Activated naive CD8-positive, alpha-beta T cell treated with anti-CD3 and anti-CD28 coated beads for 36 hours (primary cell): ENCODE measurements around the gene ZNF860. TPM values are rescaled to one million over a fixed set of nuclear protein-coding genes. Genes with fewer than 3 reads are reported as not detected.
"Not testable (repeated sequence)": the region's sequence is repeated elsewhere in the genome, so short reads cannot be mapped to it uniquely, and the experiment has no call there.

Experiments
- DNase-seq: peaks from one replicate; pipeline ENCODE4 v3.0.0; 2021
- H3K27ac Mint-ChIP-seq: one replicate; pipeline ENCODE4 v1.8.0; 2022; ENCODE audit warnings: mild to moderate bottlenecking, moderate library complexity, mixed read lengths
- H3K27me3 Mint-ChIP-seq: one replicate; pipeline ENCODE4 v1.8.0; 2022; ENCODE audit warnings: mild to moderate bottlenecking, mixed read lengths
- H3K36me3 Mint-ChIP-seq: one replicate; pipeline ENCODE4 v1.8.0; 2021; ENCODE audit warnings: mild to moderate bottlenecking, mixed read lengths
- H3K4me1 Mint-ChIP-seq: one replicate; pipeline ENCODE4 v1.8.0; 2021; ENCODE audit warnings: mixed read lengths
- H3K4me3 Mint-ChIP-seq: one replicate; pipeline ENCODE4 v1.8.0; 2022; ENCODE audit warnings: mild to moderate bottlenecking, moderate library complexity, mixed read lengths
- H3K9me3 Mint-ChIP-seq: one replicate; pipeline ENCODE4 v1.8.0; 2022; ENCODE audit warnings: mixed read lengths
- total RNA-seq, 2 experiments: library from RNA; stranded (reverse); gene quantifications; one replicate each; pipeline ENCODE4 v1.2.3, GENCODE V29; 2021

The ZNF860 gene
- total RNA-seq, 2 experiments from 2014 or later = 0.34 to 0.37 TPM

DNA sequence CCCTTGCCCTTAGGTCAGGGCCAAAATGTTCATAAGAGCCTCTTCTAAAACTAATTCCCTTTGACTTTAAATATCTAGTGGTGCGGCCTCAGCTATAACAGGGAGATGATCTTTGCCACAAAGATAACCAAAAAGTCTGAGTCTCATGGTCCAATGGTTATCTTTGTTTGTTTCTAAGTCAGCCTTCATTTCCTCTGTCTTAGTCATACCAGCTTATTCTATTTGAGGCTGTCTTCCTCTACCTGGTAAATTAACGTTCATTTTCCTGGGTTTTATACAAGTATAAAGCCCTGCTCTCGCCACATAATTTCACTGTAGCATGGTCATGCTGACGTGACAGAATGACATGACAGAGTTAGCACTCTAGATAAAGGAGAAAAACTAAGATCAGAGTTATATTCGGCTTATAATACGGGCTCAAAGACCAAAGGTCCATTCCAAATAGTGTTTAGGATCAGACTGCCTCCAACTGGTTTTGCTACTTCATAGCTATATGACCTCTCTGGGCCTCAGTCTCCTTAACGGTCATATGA, 18.4 kb downstream of the ZNF860 start:
- H3K36me3 Mint-ChIP-seq = no peaks in the 10 kb centered on the region
- H3K4me3 Mint-ChIP-seq = no peak overlapping the region
- peaks cover 2% of the 10 kb centered on the region for H3K9me3 Mint-ChIP-seq
- DNase-seq = no peak
- H3K27me3 Mint-ChIP-seq = peaks cover 21% of the 10 kb centered on the region
- H3K27ac Mint-ChIP-seq = no peak overlapping the region
- peaks cover 6% of the 10 kb centered on the region for H3K4me1 Mint-ChIP-seq

DNA sequence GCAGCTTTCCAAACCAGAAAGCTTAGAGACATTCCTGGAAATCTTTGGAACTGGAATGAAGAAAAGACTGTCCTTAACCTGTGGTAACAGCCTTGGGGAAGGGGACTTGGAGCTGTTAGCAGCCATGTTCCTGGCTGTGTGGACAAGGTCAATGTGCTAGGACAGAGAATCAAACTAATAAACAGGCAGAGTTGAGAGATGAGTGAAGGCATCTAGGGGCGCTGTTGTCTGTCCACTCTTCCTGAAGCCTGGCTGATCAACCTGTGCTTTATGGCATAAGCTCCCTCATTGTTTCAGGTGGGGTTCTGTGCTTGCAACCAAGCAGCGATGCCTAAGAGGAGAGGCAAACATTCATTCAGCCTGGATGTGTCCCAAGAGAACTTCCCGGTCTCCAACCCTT, 19.3 kb downstream of the ZNF860 start:
- Mint-ChIP-seq H3K27ac (no peak overlapping the region), H3K4me1 (peaks cover 6% of the 10 kb centered on the region), H3K27me3 (peaks cover 21% of the 10 kb centered on the region), H3K36me3 (no peaks in the 10 kb centered on the region), H3K9me3 (peaks cover 1% of the 10 kb centered on the region), H3K4me3 (no peak overlapping the region)
- DNase-seq = no peak

DNA sequence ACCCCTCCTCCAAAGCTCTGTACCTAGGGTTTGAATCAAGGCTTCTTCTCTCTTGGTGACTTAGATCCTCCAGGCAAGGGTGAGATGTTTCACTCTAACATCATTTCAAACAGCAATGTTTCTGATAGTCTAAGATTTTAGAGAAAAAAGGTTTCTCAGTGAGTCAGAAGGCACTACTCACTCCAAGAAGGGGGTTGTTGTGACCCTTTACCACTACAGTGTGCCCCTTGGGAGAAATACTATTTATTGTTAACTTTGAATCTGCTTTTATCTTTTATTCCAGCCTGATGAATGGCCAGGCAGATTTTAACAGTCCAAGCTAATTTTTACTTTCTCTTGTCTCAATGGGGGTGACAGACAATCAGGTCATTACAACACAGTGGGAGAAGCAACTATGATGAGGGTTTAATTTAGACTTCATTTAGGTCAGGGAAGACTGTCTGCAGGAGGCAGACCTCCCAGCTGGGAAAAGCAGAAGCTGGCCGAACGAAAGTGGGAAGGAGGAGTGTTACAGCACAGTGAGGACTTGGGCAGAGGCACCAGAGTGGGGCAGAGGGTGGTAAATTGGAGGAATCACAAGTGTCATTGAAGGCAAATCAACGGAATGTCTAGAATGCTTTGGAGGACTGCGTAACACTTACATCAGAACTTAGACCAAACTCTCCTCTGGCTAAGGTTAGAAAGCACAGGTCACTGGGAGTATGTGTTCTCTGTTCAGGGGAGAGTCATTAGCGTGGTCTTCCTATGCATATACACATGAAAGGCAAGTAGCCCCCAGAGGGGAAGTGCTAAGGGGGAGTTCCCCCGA, 21.2 kb downstream of the ZNF860 start:
- H3K36me3 Mint-ChIP-seq = no peaks in the 10 kb centered on the region
- no peak for DNase-seq
- no peaks in the 10 kb centered on the region for H3K9me3 Mint-ChIP-seq
- peaks cover 25% of the 10 kb centered on the region for H3K27me3 Mint-ChIP-seq
- H3K27ac Mint-ChIP-seq = no peak overlapping the region
- H3K4me1 Mint-ChIP-seq = peaks cover 4% of the 10 kb centered on the region
- no peak overlapping the region for H3K4me3 Mint-ChIP-seq

DNA sequence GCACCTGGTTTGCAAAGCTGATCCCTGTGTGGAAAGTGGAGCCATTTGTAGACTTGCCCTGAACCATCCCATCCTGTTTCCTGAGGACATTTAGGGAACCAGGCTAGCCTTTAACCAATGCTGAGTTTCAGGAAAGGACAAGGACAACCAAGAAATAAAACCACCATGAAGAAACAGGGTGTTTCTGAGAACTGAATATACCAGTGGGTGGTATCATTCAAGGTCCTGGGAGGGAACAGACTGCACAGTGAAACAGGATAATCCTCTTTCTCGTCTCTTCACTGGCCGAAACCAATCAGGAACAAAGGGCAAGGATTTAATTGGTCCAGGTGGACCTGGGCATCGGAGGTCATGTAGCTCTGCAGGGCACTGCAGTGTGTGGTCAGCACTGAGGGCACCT, 21.8 kb downstream of the ZNF860 start:
- H3K4me3 Mint-ChIP-seq = no peak overlapping the region
- H3K9me3 Mint-ChIP-seq = no peaks in the 10 kb centered on the region
- peaks cover 4% of the 10 kb centered on the region for H3K4me1 Mint-ChIP-seq
- DNase-seq = no peak
- H3K36me3 Mint-ChIP-seq = no peaks in the 10 kb centered on the region
- H3K27ac Mint-ChIP-seq = no peak overlapping the region
- peaks cover 24% of the 10 kb centered on the region for H3K27me3 Mint-ChIP-seq

DNA sequence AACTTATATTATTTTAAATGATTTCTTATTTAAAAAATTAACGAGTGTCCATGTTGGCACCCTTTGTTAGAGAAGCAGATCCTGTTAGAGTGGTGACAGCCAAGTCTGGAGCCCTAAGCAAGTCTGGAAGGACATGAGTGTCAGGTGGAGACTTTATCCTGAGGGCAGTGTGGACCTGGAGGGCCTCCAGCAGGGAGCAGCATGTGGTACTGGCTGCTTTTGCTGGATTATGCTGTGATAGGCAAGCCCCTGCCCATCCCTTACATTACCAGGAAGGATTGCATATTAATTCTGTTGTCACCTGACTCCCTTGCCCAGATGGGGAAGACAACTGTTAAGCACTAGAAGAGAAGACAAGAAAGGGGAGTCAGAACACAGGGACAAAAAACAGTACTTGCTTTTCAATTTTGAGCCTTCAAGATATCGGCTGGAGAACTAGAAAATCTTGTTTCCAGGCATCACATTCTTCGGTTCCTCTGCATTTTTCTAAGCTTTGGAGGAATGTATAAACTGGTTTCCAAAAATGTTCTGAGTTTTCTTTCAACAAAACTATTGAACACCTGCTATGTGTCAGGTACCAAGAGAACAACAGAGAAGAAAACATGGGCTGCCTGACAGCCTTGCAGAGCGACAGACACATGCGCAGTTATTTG, 22.7 kb downstream of the ZNF860 start:
- Mint-ChIP-seq H3K36me3 (no peaks in the 10 kb centered on the region), H3K9me3 (no peaks in the 10 kb centered on the region), H3K27me3 (peaks cover 21% of the 10 kb centered on the region), H3K4me3 (no peak overlapping the region), H3K27ac (no peak overlapping the region), H3K4me1 (peaks cover 4% of the 10 kb centered on the region)
- no peak for DNase-seq

DNA sequence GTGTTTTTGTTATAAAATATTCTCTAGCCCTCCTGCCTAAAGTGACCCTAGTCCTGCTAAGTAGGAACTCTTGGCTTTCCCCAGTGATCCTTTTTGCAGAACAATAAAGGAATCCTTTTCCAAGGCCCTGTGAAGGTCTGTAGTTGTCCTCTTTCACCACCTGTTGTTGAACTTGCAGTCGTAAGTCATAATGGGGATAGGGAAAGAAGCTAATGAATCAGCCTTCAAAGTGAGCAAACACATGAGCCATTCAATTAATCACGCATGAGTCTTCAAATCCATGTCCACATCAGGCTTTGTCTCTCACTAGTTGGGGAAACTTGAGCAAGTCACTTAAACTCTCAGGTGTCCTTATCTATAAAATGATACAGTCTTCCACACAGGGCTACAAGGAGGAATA, 27.6 kb downstream of the ZNF860 start:
- no peak overlapping the region for H3K27ac Mint-ChIP-seq
- H3K4me1 Mint-ChIP-seq = peaks cover 3% of the 10 kb centered on the region
- H3K9me3 Mint-ChIP-seq = peaks cover 5% of the 10 kb centered on the region
- H3K36me3 Mint-ChIP-seq = peaks cover 3% of the 10 kb centered on the region
- DNase-seq = no peak
- H3K4me3 Mint-ChIP-seq = no peak overlapping the region
- H3K27me3 Mint-ChIP-seq = peaks cover 17% of the 10 kb centered on the region

DNA sequence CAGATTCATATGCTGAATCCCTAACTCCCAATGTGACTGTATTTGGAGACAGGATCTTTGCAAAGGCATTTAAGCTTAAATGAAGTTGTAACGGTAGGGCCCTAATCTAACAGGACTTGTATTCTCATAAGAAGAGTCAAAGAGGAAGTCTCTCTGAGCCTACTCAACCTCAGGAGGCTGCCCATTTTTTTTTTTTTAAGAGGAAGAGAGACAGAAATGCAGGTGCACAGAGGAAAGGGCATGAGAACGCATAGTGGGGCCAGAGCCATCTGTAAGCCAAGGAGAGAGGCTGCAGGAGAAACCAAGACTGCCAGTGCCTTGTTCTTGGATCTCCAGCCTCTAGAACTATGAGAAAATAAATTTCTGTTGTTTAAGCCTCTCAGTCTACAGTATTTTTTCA, 28.4 kb downstream of the ZNF860 start:
- peaks cover 3% of the 10 kb centered on the region for H3K36me3 Mint-ChIP-seq
- H3K9me3 Mint-ChIP-seq = peaks cover 5% of the 10 kb centered on the region
- peaks cover 3% of the 10 kb centered on the region for H3K4me1 Mint-ChIP-seq
- H3K4me3 Mint-ChIP-seq = no peak overlapping the region
- peaks cover 17% of the 10 kb centered on the region for H3K27me3 Mint-ChIP-seq
- H3K27ac Mint-ChIP-seq = no peak overlapping the region
- no peak for DNase-seq

DNA sequence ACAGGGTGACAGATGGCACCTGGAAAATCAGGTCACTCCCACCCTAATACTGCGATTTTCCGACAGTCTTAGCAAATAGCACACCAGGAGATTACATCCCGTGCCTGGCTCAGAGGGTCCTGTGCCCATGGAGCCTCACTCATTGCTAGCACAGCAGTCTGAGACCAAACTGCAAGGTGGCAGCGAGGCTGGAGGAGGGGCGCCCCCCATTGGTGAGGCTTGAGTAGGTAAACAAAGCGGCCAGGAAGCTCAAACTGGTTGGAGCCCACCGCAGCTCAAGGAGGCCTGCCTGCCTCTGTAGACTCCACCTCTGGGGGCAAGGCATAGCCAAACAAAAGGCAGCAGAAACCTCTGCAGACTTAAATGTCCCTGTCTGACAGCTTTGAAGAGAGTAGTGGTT, 29.1 kb downstream of the ZNF860 start:
- H3K27me3 Mint-ChIP-seq = peaks cover 17% of the 10 kb centered on the region
- H3K27ac Mint-ChIP-seq, H3K36me3 Mint-ChIP-seq, H3K9me3 Mint-ChIP-seq, H3K4me1 Mint-ChIP-seq, H3K4me3 Mint-ChIP-seq, DNase-seq: not testable (repeated sequence)

DNA sequence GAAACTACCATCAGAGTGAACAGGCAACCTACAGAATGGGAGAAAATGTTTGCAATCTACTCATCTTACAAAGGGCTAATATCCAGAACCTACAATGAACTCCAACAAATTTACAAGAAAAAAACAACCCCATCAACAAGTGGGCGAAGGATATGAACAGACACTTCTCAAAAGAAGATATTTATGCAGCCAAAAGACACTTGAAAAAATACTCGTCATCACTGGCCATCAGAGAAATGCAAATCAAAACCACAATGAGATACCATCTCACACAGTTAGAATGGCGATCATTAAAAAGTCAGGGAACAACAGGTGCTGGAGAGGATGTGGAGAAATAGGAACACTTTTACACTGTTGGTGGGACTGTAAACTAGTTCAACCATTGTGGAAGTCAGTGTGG, 34.1 kb downstream of the ZNF860 start:
- not testable (repeated sequence) for H3K36me3 Mint-ChIP-seq, DNase-seq, H3K4me3 Mint-ChIP-seq, H3K4me1 Mint-ChIP-seq, H3K27ac Mint-ChIP-seq, H3K9me3 Mint-ChIP-seq
- peaks cover 12% of the 10 kb centered on the region for H3K27me3 Mint-ChIP-seq

DNA sequence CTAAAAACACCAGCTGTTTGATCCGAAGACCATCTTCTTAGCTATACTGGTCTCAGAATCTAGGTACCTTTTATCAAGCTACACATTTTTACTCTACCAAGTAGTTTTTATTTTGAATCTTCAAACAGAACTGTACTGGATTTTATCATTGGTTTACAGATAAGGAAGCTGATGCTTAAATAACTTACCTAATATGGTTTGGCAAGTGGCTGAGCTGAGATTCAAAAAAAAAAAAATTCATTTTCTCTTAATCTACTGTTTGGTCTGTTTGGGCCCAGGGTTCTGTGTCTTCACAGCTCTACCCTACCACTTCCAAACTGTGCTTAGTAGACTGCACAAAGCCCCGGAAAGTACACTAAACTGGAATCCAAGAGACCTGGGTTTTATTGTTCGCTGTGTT, 35.7 kb downstream of the ZNF860 start:
- H3K9me3 Mint-ChIP-seq = peaks cover 2% of the 10 kb centered on the region
- no peak for DNase-seq
- H3K27me3 Mint-ChIP-seq = peaks cover 6% of the 10 kb centered on the region
- no peak overlapping the region for H3K27ac Mint-ChIP-seq
- no peak overlapping the region for H3K4me3 Mint-ChIP-seq
- no peaks in the 10 kb centered on the region for H3K36me3 Mint-ChIP-seq
- peaks cover 2% of the 10 kb centered on the region for H3K4me1 Mint-ChIP-seq

DNA sequence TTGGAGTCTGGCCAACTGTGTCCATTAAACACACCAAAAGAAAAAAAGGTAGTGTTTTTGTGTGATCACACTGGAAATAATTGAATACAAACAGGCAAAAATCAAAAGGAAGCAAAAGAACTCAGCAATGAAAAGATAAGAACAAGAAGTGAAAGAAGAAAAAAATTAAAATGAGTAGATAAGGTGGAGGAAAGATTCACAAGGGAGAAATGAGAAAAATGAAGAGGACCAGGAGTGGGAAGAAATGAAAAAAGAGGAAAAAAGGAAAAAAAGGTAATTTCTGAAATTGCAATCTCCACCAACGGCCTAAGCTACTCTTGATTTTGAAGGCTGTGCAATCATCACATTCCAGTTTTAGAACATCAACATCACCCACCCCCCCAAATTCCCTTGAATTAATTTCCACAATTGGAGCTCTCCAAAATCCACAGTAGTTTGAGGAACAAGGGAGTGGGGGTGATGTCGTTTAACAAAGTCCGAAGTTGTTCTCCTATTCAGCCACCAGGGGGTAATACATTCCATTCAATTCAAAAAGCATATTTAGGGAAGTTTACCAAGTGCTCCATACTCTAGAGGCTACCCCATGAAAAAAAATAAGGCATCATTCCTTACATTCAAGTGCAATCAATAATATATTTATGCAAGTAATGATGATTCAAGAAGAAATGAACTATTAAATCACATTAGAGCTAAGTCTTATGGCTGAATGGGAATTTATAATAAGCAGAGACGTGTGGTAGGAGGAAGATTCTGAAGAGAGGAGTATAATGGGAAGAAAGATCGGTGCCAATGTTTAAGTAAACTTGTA, 37.4 kb downstream of the ZNF860 start:
- Mint-ChIP-seq H3K27ac (no peak overlapping the region), H3K4me1 (peaks cover 2% of the 10 kb centered on the region), H3K9me3 (peaks cover 2% of the 10 kb centered on the region), H3K4me3 (no peak overlapping the region), H3K36me3 (no peaks in the 10 kb centered on the region), H3K27me3 (peaks cover 6% of the 10 kb centered on the region)
- no peak for DNase-seq

DNA sequence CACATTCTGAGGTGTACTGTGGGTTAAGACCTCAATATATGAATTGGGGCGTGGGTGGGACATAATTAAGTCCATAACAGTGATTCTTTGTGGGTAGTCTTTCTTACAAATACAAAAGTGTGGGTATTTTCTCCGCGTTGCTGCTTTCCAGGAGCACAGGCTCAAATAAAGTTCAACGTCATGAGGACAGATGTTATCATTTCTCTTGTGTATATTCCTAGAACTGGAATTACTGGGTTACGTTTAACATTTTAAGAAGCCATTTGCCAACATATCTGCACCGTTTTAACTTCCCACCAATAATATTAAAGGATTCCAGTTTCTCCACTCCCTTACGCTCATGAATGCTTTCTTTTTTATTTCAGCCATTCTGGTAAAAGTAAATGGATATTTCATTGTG, 39.6 kb downstream of the ZNF860 start:
- DNase-seq = no peak
- Mint-ChIP-seq H3K36me3 (no peaks in the 10 kb centered on the region), H3K27me3 (peaks cover 7% of the 10 kb centered on the region), H3K27ac (no peak overlapping the region), H3K4me3 (no peak overlapping the region), H3K9me3 (no peaks in the 10 kb centered on the region), H3K4me1 (peaks cover 2% of the 10 kb centered on the region)

DNA sequence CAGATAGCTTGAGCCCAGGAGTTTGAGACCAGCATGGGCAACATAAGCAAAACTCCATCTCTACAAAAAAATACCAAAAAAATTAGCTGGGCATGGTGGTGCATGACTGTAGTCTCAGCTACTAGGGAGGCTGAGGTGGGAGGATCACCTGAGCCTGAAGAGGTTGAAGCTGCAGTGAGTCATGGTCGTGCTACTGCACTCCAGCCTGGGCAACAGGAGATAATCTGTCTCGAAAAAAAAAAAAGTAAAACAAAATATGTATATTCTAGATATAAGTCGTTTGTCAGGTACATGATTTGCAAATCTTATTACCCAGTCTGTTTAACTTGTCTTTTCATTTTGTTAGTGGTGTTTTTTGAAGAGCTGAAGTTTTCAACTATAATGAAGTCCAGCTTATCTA, 40.2 kb downstream of the ZNF860 start:
- Mint-ChIP-seq H3K4me1 (peaks cover 2% of the 10 kb centered on the region), H3K27ac (no peak overlapping the region), H3K9me3 (no peaks in the 10 kb centered on the region), H3K4me3 (no peak overlapping the region), H3K27me3 (peaks cover 10% of the 10 kb centered on the region), H3K36me3 (no peaks in the 10 kb centered on the region)
- no peak for DNase-seq

DNA sequence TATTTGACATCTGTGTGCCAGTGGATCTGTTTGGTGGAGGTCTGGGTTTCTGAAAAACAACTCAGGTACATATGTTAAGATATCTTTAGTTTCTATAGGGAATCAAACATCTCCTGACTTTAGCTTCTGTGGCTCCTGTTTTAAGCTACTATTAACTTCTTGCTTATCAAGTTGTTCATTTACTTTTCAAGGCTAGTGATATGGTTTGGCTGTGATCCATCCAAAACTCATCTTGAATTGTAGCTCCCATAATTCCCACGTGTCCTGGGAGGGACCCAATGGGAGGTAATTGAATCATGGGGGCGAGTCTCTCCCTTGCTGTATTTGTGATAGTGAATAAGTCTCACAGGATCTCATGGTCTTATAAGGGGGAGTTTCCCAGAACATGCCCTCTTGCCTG, 41.4 kb downstream of the ZNF860 start:
- Mint-ChIP-seq H3K27me3 (peaks cover 10% of the 10 kb centered on the region), H3K4me3 (no peak overlapping the region), H3K4me1 (peaks cover 2% of the 10 kb centered on the region), H3K36me3 (no peaks in the 10 kb centered on the region), H3K9me3 (no peaks in the 10 kb centered on the region), H3K27ac (no peak overlapping the region)
- DNase-seq = no peak

DNA sequence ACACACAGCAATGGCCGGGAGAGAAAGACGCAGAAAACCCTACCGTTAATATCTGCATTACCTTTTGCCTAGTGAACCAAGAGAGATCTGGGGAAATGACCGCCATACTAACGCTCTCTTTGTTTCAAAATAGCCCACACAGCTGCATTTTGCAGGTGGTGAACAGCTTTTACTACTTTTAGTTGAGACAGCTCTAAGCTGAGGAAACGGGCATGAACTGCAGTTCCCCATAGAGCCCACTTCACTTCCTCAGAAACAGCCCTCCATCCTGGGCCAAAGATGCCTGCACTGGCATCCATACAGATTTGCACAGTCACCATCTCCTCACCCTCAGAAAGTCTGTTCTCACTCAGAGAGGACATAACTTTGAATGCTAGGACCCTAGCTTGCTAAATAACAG, 45.0 kb downstream of the ZNF860 start:
- H3K4me3 Mint-ChIP-seq = no peak overlapping the region

More for the DNA sequence above, 45.0 kb downstream of the ZNF860 start:
- DNase-seq = no peak
- Mint-ChIP-seq H3K36me3 (no peaks in the 10 kb centered on the region), H3K27me3 (peaks cover 10% of the 10 kb centered on the region), H3K9me3 (no peaks in the 10 kb centered on the region), H3K4me1 (no peaks in the 10 kb centered on the region), H3K27ac (no peak overlapping the region)
